ENCODE data around the gene TP53AIP1. TPM values are rescaled to one million over a fixed set of nuclear protein-coding genes. Genes with fewer than 3 reads are reported as not detected.

The TP53AIP1 gene
- total RNA-seq, 2 donors from 2014 or later = 0.74 to 5.1 TPM

- H3K4me3 ChIP-seq = no peak overlapping the region
- DNase-seq (ENCODE audit: low spot score) = no peak
- no peaks in the 10 kb centered on the region for H3K36me3 ChIP-seq
- intact Hi-C loops (cut with DNase I) = no loop called here
- no peaks in the 10 kb centered on the region for H3K27me3 ChIP-seq (replicated peaks; ENCODE audit: insufficient read depth)
- WGBS = 79% methylated on average over 9 of the region's 9 CpGs
- H3K4me1 ChIP-seq (replicated peaks) = no peaks in the 10 kb centered on the region
- H3K9me3 ChIP-seq = no peaks in the 10 kb centered on the region
- H3K27ac ChIP-seq = no peak overlapping the region
- TF ChIP-seq POLR2AphosphoS5 (IDR thresholded peaks at IDR 0.05) (no peak), POLR2A (IDR thresholded peaks at IDR 0.05) (no peak)
- TF ChIP-seq, protein P1, sequence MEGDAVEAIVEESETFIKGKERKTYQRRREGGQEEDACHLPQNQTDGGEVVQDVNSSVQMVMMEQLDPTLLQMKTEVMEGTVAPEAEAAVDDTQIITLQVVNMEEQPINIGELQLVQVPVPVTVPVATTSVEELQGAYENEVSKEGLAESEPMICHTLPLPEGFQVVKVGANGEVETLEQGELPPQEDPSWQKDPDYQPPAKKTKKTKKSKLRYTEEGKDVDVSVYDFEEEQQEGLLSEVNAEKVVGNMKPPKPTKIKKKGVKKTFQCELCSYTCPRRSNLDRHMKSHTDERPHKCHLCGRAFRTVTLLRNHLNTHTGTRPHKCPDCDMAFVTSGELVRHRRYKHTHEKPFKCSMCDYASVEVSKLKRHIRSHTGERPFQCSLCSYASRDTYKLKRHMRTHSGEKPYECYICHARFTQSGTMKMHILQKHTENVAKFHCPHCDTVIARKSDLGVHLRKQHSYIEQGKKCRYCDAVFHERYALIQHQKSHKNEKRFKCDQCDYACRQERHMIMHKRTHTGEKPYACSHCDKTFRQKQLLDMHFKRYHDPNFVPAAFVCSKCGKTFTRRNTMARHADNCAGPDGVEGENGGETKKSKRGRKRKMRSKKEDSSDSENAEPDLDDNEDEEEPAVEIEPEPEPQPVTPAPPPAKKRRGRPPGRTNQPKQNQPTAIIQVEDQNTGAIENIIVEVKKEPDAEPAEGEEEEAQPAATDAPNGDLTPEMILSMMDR (IDR thresholded peaks at IDR 0.05) = no peak
Observed at GRCh38 chr11:128895526-128895925, 47.1 kb downstream of the TP53AIP1 start.

GRCh38 chr11:128894685-128895084 lies 48.0 kb downstream of the TP53AIP1 start:
- H3K9me3 ChIP-seq = no peaks in the 10 kb centered on the region
- intact Hi-C loops (cut with DNase I) = no loop called here
- 55% methylated on average over 6 of the region's 6 CpGs for WGBS
- H3K36me3 ChIP-seq = no peaks in the 10 kb centered on the region
- H3K4me1 ChIP-seq (replicated peaks) = no peaks in the 10 kb centered on the region
- no peaks in the 10 kb centered on the region for H3K27me3 ChIP-seq (replicated peaks; ENCODE audit: insufficient read depth)
- H3K27ac ChIP-seq = no peak overlapping the region
- TF ChIP-seq POLR2AphosphoS5 (IDR thresholded peaks at IDR 0.05) = no peak
- no peak for TF ChIP-seq POLR2A (IDR thresholded peaks at IDR 0.05)
- TF ChIP-seq, protein P1 (IDR thresholded peaks at IDR 0.05) = no peak
- H3K4me3 ChIP-seq = no peak overlapping the region
- no peak for DNase-seq (ENCODE audit: low spot score)

DNA sequence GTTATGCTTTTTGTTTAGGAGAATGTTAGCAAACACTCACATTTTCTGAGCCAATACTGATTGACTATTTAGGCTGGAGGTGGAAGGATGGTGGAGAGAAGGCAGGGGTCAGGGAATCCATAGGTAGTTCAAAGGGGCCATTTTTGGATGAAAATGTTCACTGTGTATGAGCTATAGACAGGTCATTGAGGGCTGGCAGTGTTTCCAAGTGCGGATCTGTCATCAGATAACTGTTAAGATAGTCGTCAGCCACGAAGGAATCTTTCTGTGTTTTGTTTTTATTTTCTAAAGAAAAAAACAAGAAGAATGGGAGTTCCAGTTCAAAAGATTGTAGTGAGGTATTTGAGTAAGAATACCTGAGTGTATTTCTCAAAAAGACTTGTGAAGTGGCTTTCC lies 48.4 kb downstream of the TP53AIP1 start:
- WGBS = 66% methylated on average over 3 of the region's 3 CpGs
- DNase-seq (ENCODE audit: low spot score) = no peak
- no peak overlapping the region for H3K4me3 ChIP-seq
- no peaks in the 10 kb centered on the region for H3K9me3 ChIP-seq
- no peak overlapping the region for H3K27ac ChIP-seq
- TF ChIP-seq, protein P1 (IDR thresholded peaks at IDR 0.05) = no peak
- no peak for TF ChIP-seq POLR2A (IDR thresholded peaks at IDR 0.05)
- no peak for TF ChIP-seq POLR2AphosphoS5 (IDR thresholded peaks at IDR 0.05)
- no peaks in the 10 kb centered on the region for H3K4me1 ChIP-seq (replicated peaks)
- intact Hi-C loops (cut with DNase I) = no loop called here
- H3K36me3 ChIP-seq = no peaks in the 10 kb centered on the region
- no peaks in the 10 kb centered on the region for H3K27me3 ChIP-seq (replicated peaks; ENCODE audit: insufficient read depth)

GRCh38 chr11:128893578-128894285 lies 48.9 kb downstream of the TP53AIP1 start:
- H3K4me1 ChIP-seq (replicated peaks) = no peaks in the 10 kb centered on the region
- H3K27me3 ChIP-seq (replicated peaks; ENCODE audit: insufficient read depth) = no peaks in the 10 kb centered on the region
- H3K4me3 ChIP-seq = no peak overlapping the region
- WGBS = 52% methylated on average over 9 of the region's 9 CpGs
- intact Hi-C loops (cut with DNase I) = no loop called here
- DNase-seq (ENCODE audit: low spot score) = peak; percentile 22
- no peak for TF ChIP-seq POLR2A (IDR thresholded peaks at IDR 0.05)
- TF ChIP-seq, protein P1 (IDR thresholded peaks at IDR 0.05) = no peak
- no peak for TF ChIP-seq POLR2AphosphoS5 (IDR thresholded peaks at IDR 0.05)
- no peaks in the 10 kb centered on the region for H3K9me3 ChIP-seq
- H3K27ac ChIP-seq = no peak overlapping the region
- H3K36me3 ChIP-seq = no peaks in the 10 kb centered on the region

Measured in prostate gland (tissue), 2 donors.